ENCODE results near the gene FALEC.
"Not testable (repeated sequence)": the region's sequence is repeated elsewhere in the genome, so short reads cannot be mapped to it uniquely, and the experiment has no call there.

FALEC gene

DNA sequence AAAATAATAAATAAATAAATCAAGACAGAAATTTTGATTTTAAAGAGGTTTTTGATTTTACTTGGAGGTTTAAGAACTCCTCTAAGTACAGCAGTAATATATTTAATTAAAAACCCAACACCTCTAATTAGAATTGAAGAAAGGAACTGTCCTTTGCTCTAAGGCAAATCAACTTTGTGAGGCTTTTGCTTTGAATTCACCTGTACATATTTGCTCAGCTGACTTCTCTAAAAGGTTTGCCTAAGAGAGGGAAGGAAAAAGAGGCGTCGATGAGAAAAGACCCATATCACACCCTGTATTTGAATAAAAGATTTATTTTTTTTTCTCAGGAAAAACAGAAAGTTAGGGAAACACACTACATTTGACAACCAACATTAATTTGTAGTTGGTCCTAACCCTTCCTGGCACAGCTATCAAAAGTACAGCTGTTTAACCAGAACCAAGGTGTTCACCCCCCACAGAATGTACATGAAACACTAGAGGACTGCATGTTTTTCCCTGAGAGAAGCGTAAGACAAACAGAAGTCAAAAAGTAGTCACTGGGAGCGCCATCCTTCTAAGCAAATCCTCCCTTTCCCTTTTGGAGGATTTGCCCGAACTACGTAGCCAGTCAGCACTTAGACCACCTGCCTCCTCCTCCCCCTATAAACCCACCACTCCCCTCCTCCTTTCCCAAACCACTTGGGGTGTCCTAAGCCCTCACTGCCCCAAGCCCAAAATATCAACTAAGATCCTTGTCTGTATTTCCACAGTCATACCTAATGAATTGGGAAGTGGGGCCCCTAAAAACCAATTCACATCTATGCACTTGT, 58.9 kb downstream of the FALEC start:
- DNase-seq (ENCODE audit: low spot score) = no peak

DNA sequence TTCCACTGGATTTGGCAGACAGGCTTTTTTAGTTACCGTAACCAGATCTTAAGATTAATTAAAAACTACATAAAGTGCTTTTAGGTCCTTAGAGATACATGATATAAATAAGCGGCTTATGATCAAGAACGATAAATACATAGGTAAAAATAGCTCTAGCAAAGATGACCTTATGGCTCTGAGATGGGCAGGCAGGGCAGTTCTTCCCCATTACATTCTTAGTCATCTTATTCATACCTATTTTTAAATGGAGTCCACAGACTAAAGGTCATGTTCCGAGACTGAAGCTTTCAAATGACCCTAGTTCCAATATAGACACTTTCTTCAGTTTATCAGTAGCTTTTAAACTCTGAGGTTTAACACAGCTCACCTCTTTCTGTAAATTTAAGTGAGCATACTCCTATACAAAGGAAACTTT, 59.5 kb downstream of the FALEC start:
- no peak for DNase-seq (ENCODE audit: low spot score)

DNA sequence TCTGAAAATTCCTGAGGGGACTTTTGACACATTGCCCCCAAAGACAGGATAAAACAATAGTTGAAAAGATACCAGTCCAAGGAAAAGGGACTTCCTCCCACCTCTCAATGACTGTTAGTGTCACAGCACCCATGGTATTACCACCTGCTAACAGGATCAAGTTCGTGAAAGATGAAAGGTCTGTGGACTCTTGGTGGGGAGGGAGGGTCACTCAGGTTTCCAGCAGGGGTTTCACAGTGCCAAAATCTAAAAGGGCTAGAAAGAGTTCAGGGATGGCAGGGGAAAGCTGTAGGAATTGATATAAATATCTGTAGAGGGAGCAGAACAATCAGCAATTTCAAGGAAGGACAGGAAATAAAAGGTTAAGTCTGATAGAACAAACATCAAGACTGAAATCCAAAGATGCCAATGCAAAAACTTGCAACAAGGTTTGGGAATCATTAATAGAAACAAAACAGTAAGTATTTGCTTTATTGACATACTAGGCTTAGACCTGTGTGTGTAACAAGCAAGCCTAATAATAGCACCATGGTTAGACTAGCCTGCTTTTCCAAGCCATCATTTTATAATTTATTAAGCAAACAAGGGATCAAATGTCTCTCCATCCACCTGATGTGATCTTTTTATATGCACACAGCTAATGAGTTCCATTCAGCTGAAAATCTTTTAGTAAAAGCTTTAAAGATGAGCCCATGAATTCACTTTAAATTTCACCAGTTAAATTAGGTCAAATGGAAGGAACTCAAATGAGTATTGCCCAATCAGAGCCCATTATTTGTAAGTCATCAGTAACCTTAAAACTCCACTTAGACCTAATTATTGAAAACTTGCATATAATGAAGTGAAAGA, 60.2 kb downstream of the FALEC start:
- DNase-seq (ENCODE audit: low spot score) = no peak

DNA sequence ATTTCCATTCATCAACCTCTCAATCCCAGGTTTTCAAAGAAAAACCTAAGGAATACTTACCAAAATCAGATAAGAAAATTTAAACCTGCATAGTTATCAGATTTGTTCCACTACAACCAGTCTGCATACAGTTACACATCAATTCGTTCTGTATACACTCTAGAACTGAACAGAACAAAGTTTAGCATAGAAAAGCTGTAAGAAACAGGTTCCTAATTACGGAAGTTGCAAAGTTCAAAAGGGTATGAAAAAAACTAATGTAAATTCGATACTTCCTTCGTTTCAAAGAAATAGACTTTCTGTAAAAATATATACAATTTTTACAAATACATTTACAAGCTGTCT, 60.8 kb downstream of the FALEC start:
- DNase-seq (ENCODE audit: low spot score) = no peak

DNA sequence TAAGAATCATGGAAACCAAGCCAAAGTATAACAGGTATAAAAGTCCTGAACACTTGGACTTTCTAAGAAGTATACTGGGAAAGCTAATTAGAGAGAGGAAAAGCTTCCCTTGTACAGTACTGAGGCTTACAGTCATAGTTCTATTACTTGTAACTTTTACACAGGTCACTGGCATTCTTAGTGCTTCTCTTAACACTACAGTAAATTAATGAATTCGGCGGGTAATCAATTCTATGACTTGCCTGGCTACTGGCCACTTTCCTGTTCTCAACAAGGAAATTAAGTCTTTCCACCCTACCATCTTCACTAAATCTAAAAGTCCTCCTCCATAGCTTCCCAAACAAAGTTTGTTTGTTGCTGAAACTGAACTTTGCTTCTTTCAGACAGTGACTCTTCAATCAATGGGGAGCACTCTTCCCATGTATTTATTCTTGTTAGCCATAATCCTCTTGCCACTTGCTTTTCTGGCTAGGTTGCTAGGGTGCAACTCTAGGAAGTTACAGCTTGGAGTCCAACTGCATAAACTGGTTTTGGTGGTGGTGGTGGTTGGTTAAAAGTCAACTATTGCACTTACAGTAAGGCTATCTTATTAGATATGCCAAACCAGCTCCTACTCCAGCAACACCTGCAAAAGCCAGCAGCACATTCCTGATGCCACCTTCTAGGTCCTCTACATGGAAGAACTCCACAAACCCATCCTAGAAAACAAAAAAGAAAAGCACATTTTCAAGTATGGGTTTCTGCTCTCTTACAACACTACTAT, 61.4 kb downstream of the FALEC start:
- DNase-seq (ENCODE audit: low spot score) = no peak

DNA sequence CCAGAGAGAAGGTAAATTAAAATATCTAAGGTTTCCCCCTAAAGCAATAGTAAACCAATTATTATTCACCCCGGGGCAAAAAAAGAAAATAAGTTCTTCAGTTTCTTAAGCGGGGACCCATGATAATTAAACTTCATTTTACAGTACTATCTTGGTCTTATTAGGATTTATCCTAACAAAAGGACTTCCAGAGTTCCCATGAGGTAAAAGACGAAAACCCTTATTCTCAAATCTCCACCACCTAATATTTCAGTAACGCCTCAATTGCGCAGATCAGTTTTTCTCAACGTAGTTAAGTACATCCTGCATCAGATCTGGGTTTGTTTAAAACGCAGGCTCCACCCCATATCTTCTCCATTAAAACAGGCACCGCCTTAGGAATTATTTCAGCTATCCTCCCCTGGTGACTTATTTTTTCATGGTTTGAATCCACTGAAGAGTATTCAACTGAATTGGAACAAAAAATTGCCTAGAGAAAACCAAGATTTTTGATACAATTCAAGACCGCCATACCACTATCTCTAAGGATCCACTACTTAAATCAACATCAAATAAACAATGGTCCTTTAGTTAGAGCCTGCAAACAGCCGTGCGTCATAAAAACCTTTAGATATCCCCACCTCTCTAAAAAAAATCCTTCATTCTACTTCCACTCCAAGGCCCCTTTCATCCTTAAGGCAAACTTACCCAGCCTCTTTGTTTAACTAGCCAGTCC, 62.2 kb downstream of the FALEC start:
- no peak for DNase-seq (ENCODE audit: low spot score)

DNA sequence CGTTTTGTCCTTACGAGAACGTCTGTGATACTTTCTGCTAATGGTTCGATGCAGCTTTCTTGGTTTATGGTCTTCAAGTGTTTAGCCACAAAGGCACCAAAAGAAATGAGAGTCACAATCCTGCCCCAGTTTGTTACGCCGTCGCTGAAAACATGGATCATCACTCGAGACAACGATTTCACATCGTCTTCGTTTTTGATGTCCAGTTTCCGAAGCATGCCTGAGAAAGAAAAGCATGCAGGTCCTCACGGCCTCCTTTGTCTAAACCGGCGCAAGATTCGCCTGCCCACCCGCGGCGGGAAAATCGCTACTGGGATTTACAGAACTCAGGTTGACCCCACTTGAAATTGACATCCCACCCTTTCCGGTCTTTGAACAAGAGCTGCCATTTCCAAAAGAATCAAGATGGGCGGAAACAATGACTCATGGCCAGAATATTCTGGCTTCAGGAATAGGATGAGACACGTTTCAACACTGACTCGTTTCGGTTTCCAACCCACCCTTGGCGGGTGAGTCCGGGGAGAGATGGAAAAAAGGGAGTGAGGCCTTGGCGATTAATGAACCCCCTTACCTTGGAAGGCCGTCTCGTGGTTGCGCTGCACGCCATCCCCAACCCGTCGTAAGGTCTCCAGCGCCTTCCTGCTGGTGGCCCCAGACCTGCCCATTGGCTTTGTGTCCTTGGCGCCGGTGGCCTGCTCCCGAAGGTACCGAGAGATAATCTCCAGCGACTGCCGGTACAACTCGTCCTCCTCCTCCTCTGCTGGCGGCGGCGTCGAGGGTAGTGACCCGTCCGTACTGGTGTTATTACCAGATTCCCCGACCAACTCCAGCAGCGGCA, 62.9 kb downstream of the FALEC start:
- peak; percentile 60 for DNase-seq (ENCODE audit: low spot score)

DNA sequence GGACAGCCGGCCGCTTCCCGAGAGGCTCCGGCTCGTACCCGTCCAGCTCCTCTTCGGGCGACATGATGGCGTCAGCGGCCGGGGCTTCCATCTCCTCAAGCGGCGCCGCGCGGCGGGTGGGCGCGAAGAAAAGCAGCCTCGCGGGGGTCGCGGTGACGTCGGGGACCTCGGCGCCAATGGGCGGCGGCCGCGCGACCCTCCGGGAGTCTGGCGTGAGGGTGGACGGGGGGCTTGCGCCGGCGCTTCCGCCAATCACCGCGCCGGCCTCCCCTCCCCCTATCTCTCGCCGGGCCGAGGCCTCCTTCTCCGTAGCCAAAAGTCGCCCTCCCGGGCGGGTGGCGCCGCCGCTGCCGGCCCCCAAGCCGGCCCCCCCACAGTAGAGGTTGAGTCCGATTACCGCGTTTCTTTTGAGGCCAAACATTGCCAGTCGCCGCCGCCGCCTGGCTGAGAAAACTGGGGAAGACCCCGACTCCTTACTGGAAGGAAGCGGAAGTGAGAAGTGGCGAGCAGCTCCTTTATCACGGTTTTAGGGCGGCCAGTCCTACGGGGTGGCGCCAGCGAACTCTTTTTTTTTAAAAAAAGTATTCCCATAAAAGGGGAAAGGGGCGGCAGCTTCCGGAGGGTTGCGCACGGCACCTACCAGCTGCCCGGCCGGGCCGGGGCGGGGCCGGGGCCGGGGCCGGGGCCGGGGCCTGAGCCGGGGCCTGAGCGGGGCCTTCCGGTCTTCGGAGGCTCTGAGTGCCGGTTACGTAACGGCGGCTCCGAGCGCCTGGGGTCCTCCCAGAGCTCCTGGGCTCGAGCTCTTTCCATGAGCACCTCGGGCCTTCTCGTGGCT, 63.8 kb downstream of the FALEC start, which contains the start of gene MCL1:
Gene MCL1 (minus strand): TSS at position 501 of the 835 bp plus-strand sequence. CDS start 80 bp downstream, at position 421.
- peak; percentile 87 for DNase-seq (ENCODE audit: low spot score)

DNA sequence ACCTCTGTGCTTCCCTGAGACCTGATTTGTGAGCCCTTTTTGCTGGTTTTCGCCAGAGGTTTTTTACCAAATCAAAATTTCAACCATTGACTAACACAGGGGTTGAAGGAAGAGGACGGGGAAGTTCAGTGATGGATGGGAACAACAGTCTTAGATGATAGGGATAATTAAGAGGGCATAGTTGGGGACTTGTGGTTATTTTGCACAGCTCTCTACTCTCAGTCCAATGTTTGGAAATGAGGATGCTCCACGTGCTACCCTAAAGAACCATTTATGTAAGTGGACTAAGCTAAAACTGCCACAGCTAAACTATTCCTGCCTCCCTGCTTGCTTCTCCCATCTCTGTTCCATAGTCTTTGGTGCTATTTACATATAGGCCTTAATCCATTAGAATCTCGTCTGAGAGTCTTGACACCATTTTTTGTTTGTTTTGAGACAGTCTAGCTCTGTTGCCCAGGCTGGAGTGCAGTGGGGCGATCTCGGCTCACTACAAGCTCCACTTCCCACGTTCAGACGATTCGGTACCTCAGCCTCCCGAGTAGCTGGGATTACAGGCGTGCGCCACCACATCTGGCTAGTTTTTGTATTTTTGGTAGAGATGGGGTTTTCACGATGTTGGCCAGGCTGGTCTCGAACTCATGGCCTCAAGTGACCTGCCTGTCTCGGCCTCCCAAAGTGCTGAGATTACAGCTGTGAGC, 64.5 kb downstream of the FALEC start:
- no peak for DNase-seq (ENCODE audit: low spot score)

DNA sequence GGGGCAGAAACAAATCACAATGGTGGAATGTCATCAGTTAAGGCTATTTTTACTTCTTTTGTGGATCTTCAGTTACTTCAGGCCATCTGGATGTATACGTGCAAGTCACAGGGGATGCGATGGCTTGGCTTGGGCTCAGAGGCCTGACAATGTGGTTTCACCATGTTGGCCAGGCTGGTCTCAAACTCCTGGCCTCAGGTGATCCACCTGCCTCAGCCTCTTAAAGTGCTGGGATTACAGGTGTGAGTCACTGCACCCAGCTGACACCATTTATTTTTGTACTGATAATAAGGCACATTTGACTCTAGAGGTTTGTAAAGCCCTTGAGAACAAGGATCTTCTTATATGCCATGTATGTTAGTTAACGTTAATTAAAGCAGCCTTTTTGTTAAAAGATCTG, 65.4 kb downstream of the FALEC start:
- DNase-seq (ENCODE audit: low spot score) = not testable (repeated sequence)

DNA sequence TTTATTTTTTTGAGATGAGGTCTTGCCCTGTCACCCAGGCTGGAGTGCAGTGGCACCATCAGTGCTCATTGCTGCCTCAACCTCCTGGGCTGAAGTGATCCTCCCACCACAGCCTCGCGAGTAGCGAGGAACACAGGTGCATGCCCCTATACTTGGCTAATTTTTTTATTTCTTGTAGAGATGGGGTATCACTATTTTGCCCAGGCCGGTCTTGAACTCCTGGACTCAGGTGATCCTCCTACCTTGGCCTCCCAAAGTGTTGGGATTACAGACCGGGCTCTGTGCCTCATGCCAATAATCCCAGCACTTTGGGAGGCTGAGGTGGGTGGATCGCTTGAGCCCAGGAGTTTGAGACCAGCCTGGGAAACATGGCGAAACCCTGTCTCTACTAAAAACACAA, 65.9 kb downstream of the FALEC start:
- not testable (repeated sequence) for DNase-seq (ENCODE audit: low spot score)

DNA sequence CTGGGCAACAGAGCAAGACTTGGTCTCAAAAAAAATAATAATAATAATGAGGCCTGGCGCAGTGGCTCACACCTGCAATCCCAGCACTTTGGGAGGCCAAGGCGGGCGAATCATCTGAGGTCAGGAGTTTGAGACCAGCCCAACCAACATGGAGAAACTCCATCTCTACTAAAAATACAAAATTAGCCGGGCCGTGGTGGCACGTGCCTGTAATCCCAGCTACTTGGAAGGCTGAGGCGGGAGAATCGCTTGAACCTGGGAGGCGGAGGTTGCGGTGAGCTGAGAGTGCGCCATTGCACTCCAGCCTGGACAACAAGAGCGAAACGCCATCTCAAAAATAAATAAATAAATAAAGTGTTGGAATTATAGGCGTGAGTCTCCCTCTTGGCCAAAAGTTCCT, 66.4 kb downstream of the FALEC start:
- not testable (repeated sequence) for DNase-seq (ENCODE audit: low spot score)

DNA sequence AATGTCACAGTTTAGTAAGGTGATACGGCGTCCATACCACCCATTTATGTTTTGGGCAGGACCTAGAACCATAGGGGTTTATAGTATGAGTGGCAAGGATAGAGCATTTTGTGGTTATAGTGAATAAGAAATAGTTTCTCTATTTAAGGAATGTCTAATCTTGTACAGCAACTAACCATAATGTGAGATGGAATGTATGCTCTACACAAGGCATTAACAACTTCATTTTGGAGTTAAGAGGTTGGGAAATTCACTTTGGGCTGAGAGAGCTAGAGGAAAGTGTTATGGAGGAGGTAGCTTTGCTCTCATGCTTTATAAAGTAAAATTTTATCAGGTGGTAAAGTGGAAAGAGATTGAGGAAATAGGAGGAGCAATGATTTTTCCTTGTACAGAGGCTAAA, 66.8 kb downstream of the FALEC start:
- no peak for DNase-seq (ENCODE audit: low spot score)
